ENCODE data around the gene COQ9.

DNA sequence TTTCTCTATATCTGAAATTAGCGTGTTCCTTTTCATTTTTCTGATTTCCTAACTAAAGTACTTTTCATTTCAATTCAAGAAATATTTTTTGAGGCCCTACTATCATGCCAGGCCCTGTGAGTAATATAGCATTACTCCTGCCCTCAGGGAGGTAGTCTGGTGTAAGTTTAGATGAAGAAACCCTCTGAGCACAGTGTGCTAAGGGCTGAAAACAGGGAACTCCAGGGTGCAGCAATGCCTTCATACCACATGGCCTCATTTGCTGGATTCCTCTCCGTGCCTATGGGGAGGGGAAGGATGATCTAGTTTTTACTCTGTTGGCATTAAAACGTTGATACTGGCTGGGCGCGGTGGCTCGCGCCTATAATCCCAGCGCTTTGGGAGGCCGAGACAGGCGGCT, 4.7 kb downstream of the COQ9 start:
- TF ChIP-seq POLR2AphosphoS5 (IDR thresholded peaks at IDR 0.05) (no peak), CTCF (IDR thresholded peaks at IDR 0.05) (no peak)

All from transverse colon (tissue), 4 donors.